ENCODE results near the gene GABRB3.

DNA sequence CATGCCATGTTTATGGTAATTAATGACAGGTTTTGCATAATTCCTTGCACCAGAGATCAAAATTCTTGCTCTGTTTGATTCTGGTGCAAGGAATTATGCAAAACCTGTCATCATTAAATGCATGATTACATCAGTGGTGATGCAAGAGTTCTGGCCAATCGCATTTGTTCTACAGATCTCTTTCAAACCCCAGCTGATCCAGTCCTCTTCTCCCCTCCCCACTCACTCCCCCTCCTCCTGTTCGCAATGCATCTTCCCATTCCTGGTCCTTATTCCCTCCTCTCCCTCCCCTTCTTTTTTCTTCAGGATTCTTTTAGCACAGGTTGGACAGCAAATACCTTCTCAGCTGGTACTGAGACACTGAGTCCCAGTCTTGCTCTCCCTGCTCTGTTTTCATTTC is 82.1 kb downstream of the GABRB3 start:
- TF ChIP-seq CTCF (optimal IDR thresholded peaks at IDR 0.05 in 1 of 3, IDR thresholded peaks at IDR 0.05 in 1 of 3, conservative IDR thresholded peaks at IDR 0.05 in 1 of 3; ENCODE audit: extremely low read depth in 1 of 3, insufficient read depth in 2 of 3, low read length in 3 of 3): no peak
- TF ChIP-seq EZH2 (IDR thresholded peaks at IDR 0.05; ENCODE audit: low read length): no peak
